Measurements from ENCODE around the gene BLOC1S1.

Gene BLOC1S1

DNA sequence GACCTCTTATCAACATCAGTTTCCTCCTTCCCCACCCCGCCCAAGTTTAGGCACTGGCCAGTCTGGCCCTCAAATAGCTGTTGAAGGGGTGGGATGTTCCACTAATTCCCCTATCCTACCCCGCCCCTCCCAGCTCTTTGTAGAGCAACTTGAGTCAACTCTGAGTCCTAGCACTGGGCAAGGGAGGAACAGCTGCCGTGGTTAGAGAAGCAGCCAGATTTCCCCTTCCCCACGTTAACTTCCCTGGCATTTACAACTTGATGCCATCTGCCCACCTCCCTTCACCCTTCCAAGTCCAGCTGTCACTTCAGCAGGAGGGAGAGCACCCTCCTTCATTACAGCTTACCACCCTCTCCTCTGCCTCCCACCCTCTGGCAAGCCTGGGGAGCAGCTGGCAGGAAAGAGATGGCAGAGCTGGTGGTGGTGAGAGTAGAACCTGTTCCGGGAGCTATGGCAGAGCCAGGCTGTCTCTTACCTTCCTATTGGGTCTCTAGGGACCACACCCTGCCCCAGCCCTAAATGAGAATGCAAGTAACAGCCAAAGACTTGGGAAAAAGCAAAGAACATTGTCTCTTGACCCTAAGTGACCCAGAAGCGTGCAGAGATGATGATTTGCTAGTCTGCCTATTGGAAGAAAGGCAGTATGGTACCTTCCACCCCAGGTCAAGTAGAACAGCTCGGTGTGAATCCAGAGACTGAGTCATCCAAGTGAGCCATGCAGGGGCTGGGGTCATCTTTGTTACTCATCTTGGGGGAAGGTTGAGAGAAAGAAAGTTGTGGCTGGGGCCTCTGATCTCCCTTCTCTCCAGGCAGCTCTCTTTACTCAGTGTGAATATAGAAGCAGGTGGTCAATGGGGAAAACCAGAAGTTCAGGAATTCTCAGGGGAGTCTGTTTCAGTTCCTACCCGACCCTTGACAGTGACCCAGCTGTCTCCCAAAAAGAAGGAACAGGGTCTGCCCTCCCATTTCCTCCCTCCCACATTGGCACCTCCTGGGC is 1.5 kb downstream of the BLOC1S1 start:
- H3K4me3 Mint-ChIP-seq: peak overlapping the region; percentile 95 to 97
- ATAC-seq (peak; percentile 45), DNase-seq (no peak)
- no peaks in the 10 kb centered on the region for H3K9me3 Mint-ChIP-seq
- peaks cover 36% of the 10 kb centered on the region for H3K4me1 Mint-ChIP-seq
- no peaks in the 10 kb centered on the region for H3K27me3 Mint-ChIP-seq
- peak overlapping the region in 1 of 2 donors; percentile 92 for H3K27ac Mint-ChIP-seq

- Mint-ChIP-seq H3K4me1 (peaks cover 36% of the 10 kb centered on the region), H3K9me3 (no peaks in the 10 kb centered on the region), H3K27ac (no peak overlapping the region), H3K27me3 (no peaks in the 10 kb centered on the region), H3K4me3 (peak overlapping the region in 1 of 2 donors; percentile 97)
- DNase-seq (no peak), ATAC-seq (no peak)
These were observed 2.2 kb downstream of the BLOC1S1 start for GRCh38 chr12:55718015-55718414.

DNA sequence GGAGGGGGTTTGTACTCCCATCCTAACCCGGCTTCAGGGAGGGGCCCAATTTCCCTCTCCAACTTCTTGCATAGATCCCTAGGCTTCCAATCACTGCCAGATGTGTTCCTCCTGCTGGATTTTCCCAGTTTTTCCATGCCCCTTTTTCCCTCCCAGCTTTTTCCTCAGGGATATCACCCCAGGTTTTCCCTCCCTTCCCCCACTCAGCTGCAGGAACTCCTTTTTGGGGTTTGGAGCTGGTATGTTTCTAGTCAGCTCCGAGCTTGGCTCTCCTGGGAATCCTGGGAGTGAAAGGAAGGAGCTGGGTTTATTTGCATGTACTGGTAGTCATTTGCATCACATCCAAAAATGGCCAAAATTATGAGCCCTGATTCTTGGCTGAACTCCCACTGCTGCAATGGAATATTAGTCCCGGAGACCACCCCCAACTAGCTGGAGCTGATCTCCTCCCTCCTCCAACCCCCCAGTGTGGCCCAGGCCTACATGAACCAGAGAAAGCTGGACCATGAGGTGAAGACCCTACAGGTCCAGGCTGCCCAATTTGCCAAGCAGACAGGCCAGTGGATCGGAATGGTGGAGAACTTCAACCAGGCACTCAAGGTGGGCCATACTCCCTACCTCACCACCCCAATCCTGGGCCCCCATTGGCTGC is 2.9 kb downstream of the BLOC1S1 start:
- Mint-ChIP-seq H3K4me3 (no peak overlapping the region), H3K4me1 (peaks cover 36% of the 10 kb centered on the region), H3K27ac (no peak overlapping the region), H3K27me3 (no peaks in the 10 kb centered on the region), H3K9me3 (no peaks in the 10 kb centered on the region)
- ATAC-seq (no peak), DNase-seq (no peak)

- Mint-ChIP-seq H3K27ac (no peak overlapping the region), H3K4me3 (no peak overlapping the region), H3K27me3 (no peaks in the 10 kb centered on the region), H3K9me3 (no peaks in the 10 kb centered on the region), H3K4me1 (peaks cover 38% of the 10 kb centered on the region)
- no peak for DNase-seq
- ATAC-seq: no peak
These were observed 3.5 kb downstream of the BLOC1S1 start for GRCh38 chr12:55719371-55719770.

GRCh38 chr12:55720071-55720564 is 4.3 kb downstream of the BLOC1S1 start, which contains the start of gene RDH5:
TSS of gene RDH5 (plus strand) at chr12:55720393. CDS start at chr12:55721185, 792 bp downstream.
- H3K27ac Mint-ChIP-seq: no peak within 1 kb of the TSS
- H3K27me3 Mint-ChIP-seq: no peaks in the 10 kb centered on the region
- ATAC-seq (no peak), DNase-seq (no peak)
- H3K4me3 Mint-ChIP-seq: no peak within 1 kb of the TSS
- H3K9me3 Mint-ChIP-seq: no peaks in the 10 kb centered on the region
- H3K4me1 Mint-ChIP-seq: peaks cover 45% of the 10 kb centered on the region

DNA sequence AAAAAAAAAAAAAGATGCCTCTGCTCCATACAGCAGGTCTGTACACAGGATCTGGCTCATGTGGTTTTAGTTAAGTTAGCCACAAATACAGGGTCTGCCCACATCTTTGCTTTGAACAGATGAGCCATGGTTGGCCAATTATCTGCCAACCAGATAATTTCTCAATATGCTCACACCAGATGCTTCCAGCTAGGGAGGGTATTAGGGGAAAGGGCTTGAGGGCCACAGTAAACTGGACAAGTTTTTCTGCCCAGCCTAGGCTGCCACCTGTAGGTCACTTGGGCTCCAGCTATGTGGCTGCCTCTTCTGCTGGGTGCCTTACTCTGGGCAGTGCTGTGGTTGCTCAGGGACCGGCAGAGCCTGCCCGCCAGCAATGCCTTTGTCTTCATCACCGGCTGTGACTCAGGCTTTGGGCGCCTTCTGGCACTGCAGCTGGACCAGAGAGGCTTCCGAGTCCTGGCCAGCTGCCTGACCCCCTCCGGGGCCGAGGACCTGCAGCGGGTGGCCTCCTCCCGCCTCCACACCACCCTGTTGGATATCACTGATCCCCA is 5.1 kb downstream of the BLOC1S1 start:
- H3K4me3 Mint-ChIP-seq: no peak overlapping the region
- H3K27ac Mint-ChIP-seq: no peak overlapping the region
- DNase-seq (no peak), ATAC-seq (no peak)
- H3K4me1 Mint-ChIP-seq: peaks cover 45% of the 10 kb centered on the region
- H3K27me3 Mint-ChIP-seq: no peaks in the 10 kb centered on the region
- no peaks in the 10 kb centered on the region for H3K9me3 Mint-ChIP-seq

DNA sequence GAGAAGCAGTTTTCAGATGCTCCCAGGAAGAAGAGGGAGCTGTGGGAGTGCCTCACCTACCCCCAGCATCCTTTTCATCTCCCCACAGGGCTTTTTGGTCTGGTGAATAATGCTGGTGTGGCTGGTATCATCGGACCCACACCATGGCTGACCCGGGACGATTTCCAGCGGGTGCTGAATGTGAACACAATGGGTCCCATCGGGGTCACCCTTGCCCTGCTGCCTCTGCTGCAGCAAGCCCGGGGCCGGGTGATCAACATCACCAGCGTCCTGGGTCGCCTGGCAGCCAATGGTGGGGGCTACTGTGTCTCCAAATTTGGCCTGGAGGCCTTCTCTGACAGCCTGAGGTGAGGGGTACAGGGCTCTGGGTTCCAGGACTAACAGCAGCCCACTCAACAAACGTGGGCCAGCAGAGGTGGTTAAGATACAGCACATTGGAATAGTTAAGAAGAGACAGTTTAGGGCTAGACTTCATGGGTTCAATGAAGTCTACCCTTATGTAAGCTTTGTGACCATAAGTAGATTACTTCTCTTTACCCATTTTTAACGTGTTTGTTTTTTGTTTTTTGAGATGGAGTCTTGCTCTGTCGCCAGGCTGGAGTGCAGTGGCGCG is 5.9 kb downstream of the BLOC1S1 start:
- Mint-ChIP-seq H3K27me3 (no peaks in the 10 kb centered on the region), H3K27ac (no peak overlapping the region), H3K9me3 (no peaks in the 10 kb centered on the region), H3K4me1 (peaks cover 50% of the 10 kb centered on the region), H3K4me3 (no peak overlapping the region)
- DNase-seq: no peak
- no peak for ATAC-seq

DNA sequence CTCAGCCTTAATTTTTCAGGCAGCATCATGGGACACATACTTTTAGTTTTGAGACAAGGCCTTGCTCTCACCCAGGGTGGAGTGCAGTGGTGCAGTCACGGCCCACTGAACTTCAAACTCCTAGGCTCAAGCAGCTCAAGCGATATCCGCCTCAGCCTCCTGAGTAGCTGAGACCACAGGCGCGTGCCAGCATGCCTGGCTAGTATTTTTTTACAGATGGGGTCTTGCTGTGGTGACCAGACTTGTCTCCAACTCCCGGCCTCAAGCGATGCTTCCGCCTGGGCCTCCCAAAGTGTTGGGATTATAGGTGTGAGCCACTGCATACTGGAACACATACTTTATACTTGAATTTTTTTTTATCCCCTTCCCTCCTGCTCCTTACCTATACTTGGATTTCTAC is 7.1 kb downstream of the BLOC1S1 start:
- Mint-ChIP-seq H3K4me3 (no peak overlapping the region), H3K4me1 (peaks cover 50% of the 10 kb centered on the region), H3K27me3 (no peaks in the 10 kb centered on the region), H3K27ac (peak overlapping the region in 1 of 2 donors; percentile 71), H3K9me3 (no peaks in the 10 kb centered on the region)
- ATAC-seq (no peak), DNase-seq (no peak)

GRCh38 chr12:55723516-55724225 is 7.8 kb downstream of the BLOC1S1 start:
- DNase-seq (no peak), ATAC-seq (no peak)
- H3K4me3 Mint-ChIP-seq: no peak overlapping the region
- no peaks in the 10 kb centered on the region for H3K9me3 Mint-ChIP-seq
- H3K4me1 Mint-ChIP-seq: peaks cover 45% of the 10 kb centered on the region
- peak overlapping the region in 1 of 2 donors; percentile 74 for H3K27ac Mint-ChIP-seq
- no peaks in the 10 kb centered on the region for H3K27me3 Mint-ChIP-seq

DNA sequence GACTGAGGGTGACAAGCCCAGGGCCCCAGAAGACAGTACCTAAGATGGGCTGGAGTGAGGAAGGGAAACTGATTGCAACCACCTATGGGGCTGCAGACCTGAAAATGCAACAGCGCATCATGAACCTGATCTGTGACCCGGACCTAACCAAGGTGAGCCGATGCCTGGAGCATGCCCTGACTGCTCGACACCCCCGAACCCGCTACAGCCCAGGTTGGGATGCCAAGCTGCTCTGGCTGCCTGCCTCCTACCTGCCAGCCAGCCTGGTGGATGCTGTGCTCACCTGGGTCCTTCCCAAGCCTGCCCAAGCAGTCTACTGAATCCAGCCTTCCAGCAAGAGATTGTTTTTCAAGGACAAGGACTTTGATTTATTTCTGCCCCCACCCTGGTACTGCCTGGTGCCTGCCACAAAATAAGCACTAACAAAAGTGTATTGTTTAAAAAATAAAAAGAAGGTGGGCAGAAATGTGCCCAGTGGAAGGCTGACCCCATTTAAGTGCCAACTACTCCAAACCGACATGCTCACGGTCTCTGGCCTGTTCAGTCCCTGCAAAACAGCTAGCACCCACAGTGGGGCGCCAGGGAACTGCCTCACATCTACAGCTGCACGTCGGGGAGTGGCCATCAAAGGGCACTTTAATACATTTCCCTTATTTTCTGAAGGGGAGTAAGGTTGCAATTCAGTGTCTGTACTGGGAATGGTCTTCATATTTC is 8.5 kb downstream of the BLOC1S1 start:
- H3K4me3 Mint-ChIP-seq: no peak overlapping the region
- ATAC-seq (peak; percentile 54), DNase-seq (peak; percentile 63 to 75)
- H3K4me1 Mint-ChIP-seq: peaks cover 40% of the 10 kb centered on the region
- no peaks in the 10 kb centered on the region for H3K27me3 Mint-ChIP-seq
- no peaks in the 10 kb centered on the region for H3K9me3 Mint-ChIP-seq
- H3K27ac Mint-ChIP-seq: peak overlapping the region in 1 of 2 donors; percentile 2

- DNase-seq (no peak), ATAC-seq (no peak)
- Mint-ChIP-seq H3K27me3 (no peaks in the 10 kb centered on the region), H3K4me3 (no peak overlapping the region), H3K9me3 (no peaks in the 10 kb centered on the region), H3K4me1 (peaks cover 45% of the 10 kb centered on the region), H3K27ac (peak overlapping the region in 1 of 2 donors; percentile 2)
These were observed 9.1 kb downstream of the BLOC1S1 start for GRCh38 chr12:55724940-55725309.

GRCh38 chr12:55725556-55725955 is 9.7 kb downstream of the BLOC1S1 start:
- Mint-ChIP-seq H3K9me3 (no peaks in the 10 kb centered on the region), H3K4me1 (peaks cover 51% of the 10 kb centered on the region), H3K27ac (no peak overlapping the region), H3K4me3 (no peak overlapping the region), H3K27me3 (no peaks in the 10 kb centered on the region)
- ATAC-seq (no peak), DNase-seq (no peak)

DNA sequence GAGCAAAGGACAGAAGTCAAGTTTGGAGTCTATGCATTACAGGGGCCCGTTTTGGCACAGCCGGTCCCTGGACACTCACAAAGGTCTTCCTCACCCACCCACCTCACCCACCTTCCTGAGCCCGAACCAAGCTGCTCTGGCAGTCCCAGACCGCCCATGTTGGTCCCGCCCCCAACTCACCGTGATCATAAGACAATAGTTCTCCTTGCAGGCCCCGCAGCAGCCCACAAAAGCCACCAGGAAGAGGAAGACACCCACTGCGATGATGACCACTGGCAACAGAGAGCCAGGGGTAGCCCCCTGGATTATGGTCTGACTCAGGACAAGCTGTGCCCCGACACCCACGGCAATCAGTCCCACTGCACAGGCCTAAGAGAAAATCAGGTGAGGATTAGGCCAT is 11.1 kb downstream of the BLOC1S1 start:
- ATAC-seq (no peak), DNase-seq (no peak)
- H3K4me3 Mint-ChIP-seq: peak overlapping the region; percentile 84 to 89
- peak overlapping the region in 1 of 2 donors; percentile 7 for H3K27ac Mint-ChIP-seq
- H3K4me1 Mint-ChIP-seq: peaks cover 56% of the 10 kb centered on the region
- H3K9me3 Mint-ChIP-seq: no peaks in the 10 kb centered on the region
- no peaks in the 10 kb centered on the region for H3K27me3 Mint-ChIP-seq

DNA sequence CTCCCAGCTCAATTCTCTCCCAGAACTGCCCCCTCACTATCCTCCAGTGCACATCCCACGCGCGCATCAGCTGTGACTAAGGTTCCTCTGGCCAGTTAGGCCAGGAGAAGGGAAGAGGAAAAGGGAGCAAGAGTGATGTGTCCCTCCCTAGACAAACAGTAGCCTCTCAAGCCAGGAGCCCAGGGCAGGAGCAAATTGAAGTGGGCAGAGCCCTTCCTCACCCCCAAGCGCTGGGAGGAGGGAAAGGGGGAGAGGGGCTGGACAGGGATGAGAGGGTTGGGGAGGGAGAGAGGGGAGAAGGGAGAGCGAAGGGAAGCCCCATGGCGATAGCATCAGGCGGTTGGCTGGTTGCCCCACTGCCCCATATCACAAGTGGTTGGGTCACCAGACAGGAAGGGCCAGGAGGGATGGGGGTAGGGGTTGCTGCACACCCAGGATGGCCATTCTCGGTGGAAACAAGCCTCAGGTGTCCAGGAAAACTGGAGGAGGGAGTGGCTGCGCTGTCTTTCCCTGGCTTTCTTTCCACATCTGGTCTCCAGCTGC is 11.9 kb downstream of the BLOC1S1 start:
- peak overlapping the region; percentile 84 to 89 for H3K4me3 Mint-ChIP-seq
- DNase-seq: no peak
- peak overlapping the region; percentile 7 to 85 for H3K27ac Mint-ChIP-seq
- peaks cover 64% of the 10 kb centered on the region for H3K4me1 Mint-ChIP-seq
- no peak for ATAC-seq
- no peaks in the 10 kb centered on the region for H3K27me3 Mint-ChIP-seq
- H3K9me3 Mint-ChIP-seq: no peaks in the 10 kb centered on the region

Data from stimulated activated naive CD8-positive, alpha-beta T cell treated with anti-CD3 and anti-CD28 coated beads, Interleukin-15, amount 100 ng/mL, for 72 hours (primary cell).